HG03558 (cell line): ENCODE results near the gene TFF3.

ENCODE experiments used
- ATAC-seq: cut with Tn5 transposase; IDR thresholded peaks from one replicate; pipeline ENCODE4 v1.9.1; 2021; ENCODE audit warnings: moderate number of reproducible peaks; ENCODE audit not compliant: unreplicated experiment; ENCODE audit errors: extremely low read depth

The TFF3 gene

DNA sequence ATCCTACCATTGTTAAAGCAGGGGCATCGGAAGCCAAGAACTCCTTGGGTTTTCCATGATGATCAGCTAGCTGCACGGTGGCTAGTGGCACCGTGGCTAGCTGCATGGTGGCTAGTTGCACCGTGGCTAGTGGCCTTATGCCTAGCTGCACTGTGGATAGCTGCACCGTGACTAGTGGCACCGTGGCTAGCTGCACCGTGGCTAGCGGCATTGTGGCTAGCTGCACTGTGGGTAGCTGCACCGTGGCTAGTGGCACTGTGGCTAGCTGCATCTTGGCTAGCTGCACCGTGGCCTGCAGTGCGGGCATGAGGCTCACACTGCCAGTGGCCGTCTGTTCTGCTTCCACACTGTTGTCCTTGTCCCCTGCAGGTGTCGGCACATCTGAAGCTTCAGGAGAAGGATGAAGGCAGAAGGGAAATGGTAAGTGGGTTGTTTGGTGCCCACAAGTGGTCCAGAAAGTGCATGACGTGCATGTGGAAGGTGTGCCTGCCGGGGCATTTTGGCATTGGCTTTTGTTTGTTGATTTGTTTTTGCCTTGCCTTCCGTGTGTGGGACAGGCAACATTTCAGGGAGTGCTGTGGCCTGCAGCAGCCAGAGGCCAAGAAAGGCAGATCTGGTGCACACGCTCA is 38.6 kb downstream of the TFF3 start:
- no peak for ATAC-seq

DNA sequence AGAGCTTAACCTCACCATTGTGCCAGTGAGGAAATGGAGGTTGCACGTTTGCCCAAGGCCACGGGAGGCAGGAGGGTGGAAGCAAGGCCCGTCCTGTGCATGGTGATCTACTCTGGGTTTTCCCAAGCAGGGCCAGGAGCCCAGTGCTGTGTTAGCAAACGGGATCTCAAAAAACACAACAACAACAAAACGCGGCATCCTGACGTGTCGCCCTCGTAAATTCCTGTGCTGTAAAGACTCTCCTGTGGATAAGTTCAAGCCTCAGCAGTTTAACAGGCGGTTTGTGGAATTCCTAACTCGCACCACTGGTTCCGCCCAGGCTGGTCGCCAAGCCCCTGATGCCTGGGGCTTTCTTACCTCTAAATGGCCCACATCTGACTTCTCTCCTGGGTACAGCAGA is 39.1 kb downstream of the TFF3 start:
- ATAC-seq: no peak

GRCh38 chr21:42272984-42273600 is 42.1 kb downstream of the TFF3 start:
- no peak for ATAC-seq

DNA sequence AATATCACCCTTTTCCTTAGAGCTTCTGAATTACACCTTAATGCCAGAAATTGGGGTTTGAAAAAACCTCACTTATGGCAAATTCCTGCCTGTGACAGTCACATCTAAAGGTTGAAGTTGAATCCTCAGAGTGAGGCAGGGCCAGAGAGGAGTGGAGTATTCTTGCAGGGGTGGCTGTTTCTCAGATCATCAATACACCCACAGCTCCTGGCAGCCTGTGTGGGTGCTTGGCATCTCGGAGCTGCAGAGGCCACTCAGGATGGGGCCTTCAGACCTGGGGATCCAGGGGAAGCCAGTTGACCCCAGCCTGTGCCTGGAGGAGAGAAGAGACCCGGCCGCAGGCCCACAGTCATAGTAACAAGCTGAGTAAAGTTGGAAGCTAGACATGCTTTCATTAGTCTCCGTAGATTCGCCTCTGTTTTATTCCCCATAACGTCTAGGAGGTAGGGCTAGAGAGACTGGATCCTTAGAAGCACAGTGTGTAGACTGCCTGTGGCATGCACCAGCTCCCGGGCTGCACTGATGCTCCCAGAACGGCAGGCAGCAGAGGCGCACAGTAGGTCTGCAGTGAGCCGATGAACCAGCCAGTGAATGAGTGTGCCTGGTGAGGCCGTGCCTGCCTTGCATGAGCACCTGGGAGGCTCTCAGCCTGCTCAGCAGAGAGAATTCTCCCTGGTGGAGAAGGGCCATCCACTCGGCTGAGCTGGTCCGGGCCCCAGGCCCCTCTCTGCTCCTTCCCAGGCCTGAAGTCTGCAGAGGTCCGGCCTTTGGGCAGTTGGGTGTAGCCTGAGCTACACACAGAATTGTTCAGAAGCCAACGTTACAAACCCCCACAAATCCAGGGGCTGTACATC is 42.9 kb downstream of the TFF3 start:
- ATAC-seq: no peak

DNA sequence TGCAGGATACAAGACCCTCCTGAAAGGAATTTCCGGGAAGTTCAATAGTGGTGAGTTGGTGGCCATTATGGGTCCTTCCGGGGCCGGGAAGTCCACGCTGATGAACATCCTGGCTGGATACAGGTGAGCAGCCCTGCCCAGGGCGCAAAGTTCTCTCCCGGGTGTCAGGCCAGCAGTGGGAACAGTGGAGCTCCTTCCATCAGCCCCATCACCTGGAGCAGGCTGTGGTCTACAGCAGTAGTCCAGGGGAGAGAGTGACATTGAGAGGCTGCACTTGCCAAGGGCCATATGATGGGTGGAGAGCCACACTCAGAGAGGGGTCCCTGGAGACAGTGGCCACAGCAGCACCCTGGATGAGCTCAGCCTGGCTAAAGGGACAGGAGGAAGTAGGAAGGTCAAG is 44.1 kb downstream of the TFF3 start:
- no peak for ATAC-seq

- no peak for ATAC-seq
Observed at GRCh38 chr21:42269386-42269785, 45.8 kb downstream of the TFF3 start.

DNA sequence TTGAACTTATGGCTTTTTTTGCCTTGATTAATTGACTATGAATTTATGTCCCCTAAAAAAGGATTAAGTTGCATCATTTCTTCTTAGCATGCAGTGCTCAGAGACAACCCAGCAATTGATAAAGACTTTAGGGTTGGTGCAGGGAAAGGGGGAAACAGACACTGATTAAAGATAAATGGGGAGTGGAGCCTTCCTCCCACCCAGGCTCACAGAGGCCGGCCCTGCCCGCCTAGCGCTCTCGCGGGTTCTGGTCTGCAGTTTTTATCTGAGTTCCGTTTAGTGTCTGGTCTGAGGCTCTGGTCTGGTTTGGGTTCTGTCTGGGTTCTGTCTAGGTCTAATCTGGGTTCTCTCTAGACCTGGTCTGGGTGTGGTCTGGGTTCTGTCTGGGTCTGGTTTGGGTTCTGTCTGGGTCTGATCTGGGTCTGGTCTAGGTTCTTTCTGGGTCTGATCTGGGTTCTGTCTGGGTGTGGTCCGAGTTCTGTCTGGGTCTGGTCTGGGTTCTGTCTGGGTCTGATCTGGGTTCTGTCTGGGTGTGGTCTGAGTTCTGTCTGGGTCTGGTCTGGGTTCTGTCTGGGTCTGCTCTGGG is 48.1 kb downstream of the TFF3 start:
- ATAC-seq: no peak

GRCh38 chr21:42265231-42265812 is 49.9 kb downstream of the TFF3 start:
- ATAC-seq: no peak

- ATAC-seq: no peak
Observed at GRCh38 chr21:42264245-42265195, 50.7 kb downstream of the TFF3 start.

- ATAC-seq: no peak
Observed at GRCh38 chr21:42263591-42264131, 51.5 kb downstream of the TFF3 start.

DNA sequence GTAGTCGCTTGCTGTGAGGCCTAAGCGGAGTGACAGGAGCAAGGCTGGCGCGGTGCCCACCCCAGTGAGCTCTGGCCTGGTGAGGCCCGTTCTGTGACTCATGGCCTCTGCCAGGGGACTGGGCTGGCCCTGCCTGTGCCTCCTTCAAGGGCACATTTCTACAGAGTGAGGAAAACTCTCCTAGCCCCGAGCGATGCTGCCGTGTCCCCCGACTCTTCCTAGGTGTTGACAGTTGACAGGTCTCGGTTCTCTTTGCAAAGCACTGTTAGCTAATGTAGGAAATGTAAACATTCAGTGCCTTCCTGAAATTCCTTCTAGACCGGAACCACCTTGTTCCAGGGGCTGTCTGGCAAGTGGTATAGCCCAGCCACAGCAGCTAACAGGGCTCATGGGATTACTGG is 52.4 kb downstream of the TFF3 start:
- ATAC-seq: no peak

DNA sequence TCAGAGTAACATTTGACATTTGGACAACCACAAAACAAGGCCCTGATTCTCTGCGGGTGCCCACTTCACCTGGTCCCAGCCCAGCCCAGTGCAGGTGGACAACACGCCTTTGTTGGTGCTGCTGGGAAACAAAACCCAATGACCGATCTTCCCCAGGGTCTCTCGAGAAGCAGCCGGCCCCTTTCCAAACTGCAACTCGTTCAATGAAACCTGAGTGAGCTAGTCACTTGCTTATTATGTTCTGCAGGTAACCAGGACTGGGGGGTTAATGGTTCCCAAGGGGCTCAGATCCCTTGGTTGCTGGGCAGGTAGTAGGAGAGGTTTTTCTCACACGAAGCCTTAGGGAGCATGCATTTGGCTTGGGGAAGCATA is 53.4 kb downstream of the TFF3 start:
- no peak for ATAC-seq
